Prostate gland (tissue), 2 donors: Measurements from ENCODE around the gene ECT2L. TPM values are rescaled to one million over a fixed set of nuclear protein-coding genes. Genes with fewer than 3 reads are reported as not detected.
"Not testable (repeated sequence)": the region's sequence is repeated elsewhere in the genome, so short reads cannot be mapped to it uniquely, and the experiment has no call there.

Experiments
- DNase-seq: peaks from one replicate; pipeline ENCODE4 v3.0.0-alpha.2; 2019; ENCODE audit warnings: low spot score
- H3K27ac ChIP-seq, 2 donors: fragments of 200-600 bp; sonication (generic); 2 replicates each; pipeline ENCODE4 v1.5.1; 2017 to 2019
- H3K27me3 ChIP-seq: fragments of 200-600 bp; sonication (generic); replicated peaks from 2 replicates; pipeline ENCODE4 v1.5.1; 2019; ENCODE audit not compliant: insufficient read depth
- H3K36me3 ChIP-seq, 2 donors: fragments of 200-600 bp; sonication (generic); 1 replicate in 1 of 2; 2 replicates in 1 of 2; pipeline versions ENCODE4 v1.5.1 to v1.8.1; 2017 to 2019
- H3K4me1 ChIP-seq: fragments of 200-600 bp; sonication (generic); replicated peaks from 2 replicates; pipeline ENCODE4 v1.5.1; 2019
- H3K4me3 ChIP-seq, 2 donors: fragments of 200-600 bp; sonication (generic); 2 replicates each; pipeline ENCODE4 v1.5.1; 2017 to 2019
- H3K9me3 ChIP-seq: fragments of 200-600 bp; sonication (generic); 2 replicates; pipeline ENCODE4 v1.5.1; 2017
- POLR2A ChIP-seq: fragments of 450-650 bp; IDR thresholded peaks from one replicate; pipeline ENCODE4 v1.6.1; 2016; ENCODE audit warnings: antibody characterized with exemption, mild to moderate bottlenecking
- POLR2AphosphoS5 ChIP-seq: sonication (generic); formaldehyde crosslinking; IDR thresholded peaks from one replicate; pipeline ENCODE4 v1.6.1; 2017; ENCODE audit warnings: antibody characterized with exemption
- WGBS: methylation state at CpG from one replicate; pipeline ENCODE4 v1.1.5; 2018; 5-methylcytosine and 5-hydroxymethylcytosine counted together
- intact Hi-C: fragments of 100-400 bp; cut with DNase I; formaldehyde crosslinking; loops from one replicate; pipeline ENCODE4 v1.14.2; 2022
- total RNA-seq, 2 donors: library from RNA; depleted of rRNA; stranded (reverse); fragments of >200 nt; gene quantifications; one replicate each; pipeline ENCODE4 v1.1.0, GENCODE V29; 2016
- TF ChIP-seq, protein P1 (sequence below), 4 experiments: fragments of 200-600 bp in 2 of 4; fragments of 450-650 bp in 2 of 4; sonication (generic) in 2 of 4; IDR thresholded peaks; 1 replicate in 3 of 4; 2 replicates in 1 of 4; pipeline ENCODE4 v1.5.1; 2016 to 2019; ENCODE audit warnings: antibody characterized with exemption in 4 of 4, mild to moderate bottlenecking in 2 of 4, moderate library complexity in 2 of 4

Gene ECT2L
- total RNA-seq, 2 donors from 2014 or later: 0.41 TPM; not detected in 1

DNA sequence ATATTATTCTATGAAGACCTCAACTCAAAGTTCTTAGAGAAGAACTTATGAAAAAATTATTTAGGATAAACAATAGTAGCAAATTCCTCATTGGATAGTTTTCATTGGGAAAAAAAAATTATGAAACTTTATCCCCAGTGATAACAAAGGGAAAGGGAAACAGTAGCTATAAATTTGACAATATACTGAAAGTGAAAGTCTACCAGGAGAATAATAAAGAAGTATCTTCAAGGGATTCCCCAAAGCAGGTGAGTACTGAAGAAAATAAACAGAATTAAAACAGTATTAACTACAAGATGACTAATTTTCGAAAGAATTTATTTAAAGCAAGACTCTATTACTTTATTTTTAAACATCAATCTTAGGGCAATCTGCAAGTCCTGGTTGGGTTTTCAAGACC, 135.8 kb downstream of the ECT2L start:
- Histone ChIP-seq H3K9me3 (no peaks in the 10 kb centered on the region), H3K4me1 (no peaks in the 10 kb centered on the region), H3K4me3 (no peak overlapping the region), H3K27me3 (no peaks in the 10 kb centered on the region), H3K27ac (no peak overlapping the region), H3K36me3 (no peaks in the 10 kb centered on the region)
- DNase-seq: no peak
- TF ChIP-seq, protein P1, sequence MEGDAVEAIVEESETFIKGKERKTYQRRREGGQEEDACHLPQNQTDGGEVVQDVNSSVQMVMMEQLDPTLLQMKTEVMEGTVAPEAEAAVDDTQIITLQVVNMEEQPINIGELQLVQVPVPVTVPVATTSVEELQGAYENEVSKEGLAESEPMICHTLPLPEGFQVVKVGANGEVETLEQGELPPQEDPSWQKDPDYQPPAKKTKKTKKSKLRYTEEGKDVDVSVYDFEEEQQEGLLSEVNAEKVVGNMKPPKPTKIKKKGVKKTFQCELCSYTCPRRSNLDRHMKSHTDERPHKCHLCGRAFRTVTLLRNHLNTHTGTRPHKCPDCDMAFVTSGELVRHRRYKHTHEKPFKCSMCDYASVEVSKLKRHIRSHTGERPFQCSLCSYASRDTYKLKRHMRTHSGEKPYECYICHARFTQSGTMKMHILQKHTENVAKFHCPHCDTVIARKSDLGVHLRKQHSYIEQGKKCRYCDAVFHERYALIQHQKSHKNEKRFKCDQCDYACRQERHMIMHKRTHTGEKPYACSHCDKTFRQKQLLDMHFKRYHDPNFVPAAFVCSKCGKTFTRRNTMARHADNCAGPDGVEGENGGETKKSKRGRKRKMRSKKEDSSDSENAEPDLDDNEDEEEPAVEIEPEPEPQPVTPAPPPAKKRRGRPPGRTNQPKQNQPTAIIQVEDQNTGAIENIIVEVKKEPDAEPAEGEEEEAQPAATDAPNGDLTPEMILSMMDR (IDR thresholded peaks at IDR 0.05): no peak
- no peak for TF ChIP-seq POLR2AphosphoS5
- TF ChIP-seq POLR2A: no peak
- 90% methylated on average over 1 of the region's 1 CpG for WGBS
- intact Hi-C loops: no loop called here

DNA sequence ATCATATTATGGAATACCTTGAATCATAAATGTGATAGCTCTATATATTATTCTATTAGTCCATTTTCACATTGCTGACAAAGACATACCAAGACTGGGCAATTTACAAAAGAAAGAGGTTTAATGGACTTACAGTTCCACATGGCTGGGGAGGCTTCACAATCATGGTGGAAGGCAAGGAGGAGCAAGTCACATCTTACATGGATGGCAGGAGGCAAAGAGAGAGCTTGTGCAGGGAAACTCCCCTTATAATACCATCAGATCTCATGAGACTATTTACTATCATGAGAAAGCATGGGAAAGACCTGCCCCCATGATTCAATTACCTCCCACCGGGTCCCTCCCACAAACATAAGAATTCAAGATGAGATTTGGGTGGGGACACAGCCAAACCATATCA, 141.0 kb downstream of the ECT2L start:
- H3K36me3 ChIP-seq, H3K27me3 ChIP-seq, H3K27ac ChIP-seq, DNase-seq, H3K9me3 ChIP-seq, H3K4me1 ChIP-seq, H3K4me3 ChIP-seq, intact Hi-C loops: not testable (repeated sequence)
- WGBS: 100% methylated on average over 1 of the region's 1 CpG

DNA sequence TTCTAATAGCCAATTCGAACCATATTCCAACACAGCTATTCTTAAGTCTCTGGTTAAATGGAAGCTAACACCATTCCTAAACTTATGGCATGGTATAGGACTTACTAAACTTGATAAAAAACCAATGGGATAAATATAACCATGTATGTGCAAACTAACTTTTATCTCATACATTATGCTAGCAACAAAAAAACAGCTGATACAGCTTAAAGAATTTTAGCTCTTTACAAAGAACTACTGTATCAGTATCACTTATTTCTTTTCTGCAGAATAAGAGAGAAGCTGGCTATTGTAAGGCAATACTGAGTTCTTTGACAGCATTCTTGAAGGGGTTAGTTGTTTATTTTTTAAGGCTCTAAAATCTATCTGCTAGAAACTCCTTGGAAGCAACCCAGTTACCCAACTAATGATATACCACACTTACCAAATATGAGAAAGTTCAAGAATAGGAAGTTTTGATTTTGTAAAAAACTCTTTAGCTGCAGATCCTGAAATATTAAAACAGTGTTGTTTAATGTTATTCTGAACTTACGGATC, 147.3 kb downstream of the ECT2L start:
- TF ChIP-seq, protein P1 (IDR thresholded peaks at IDR 0.05): no peak
- no peak for TF ChIP-seq POLR2A
- no peak for TF ChIP-seq POLR2AphosphoS5
- Histone ChIP-seq H3K4me3 (no peak overlapping the region), H3K4me1 (no peaks in the 10 kb centered on the region), H3K9me3 (no peaks in the 10 kb centered on the region), H3K27ac (no peak overlapping the region), H3K27me3 (no peaks in the 10 kb centered on the region), H3K36me3 (no peaks in the 10 kb centered on the region)
- intact Hi-C loops: no loop called here
- 97% methylated on average over 2 of the region's 2 CpGs for WGBS
- no peak for DNase-seq

DNA sequence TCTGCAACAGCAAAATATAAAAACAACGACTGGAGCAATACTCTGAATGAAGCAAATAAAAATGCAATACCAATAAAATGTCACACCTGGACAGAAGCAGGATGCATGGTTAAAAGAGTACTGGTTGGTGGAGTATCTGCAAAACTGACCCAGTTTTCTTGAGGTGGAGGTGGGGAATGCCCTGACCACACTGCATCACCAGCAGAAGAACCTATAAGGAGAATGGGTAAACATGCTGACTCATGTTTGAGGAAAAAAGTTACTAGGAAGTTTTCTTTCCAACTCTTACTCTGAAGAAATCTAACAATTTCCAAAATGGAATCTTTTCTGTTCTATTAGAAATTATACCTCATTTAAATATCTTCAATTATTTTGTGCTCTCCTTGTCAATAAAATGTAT, 148.5 kb downstream of the ECT2L start:
- Histone ChIP-seq H3K36me3 (no peaks in the 10 kb centered on the region), H3K9me3 (no peaks in the 10 kb centered on the region), H3K4me1 (no peaks in the 10 kb centered on the region), H3K27ac (no peak overlapping the region), H3K4me3 (no peak overlapping the region), H3K27me3 (no peaks in the 10 kb centered on the region)
- DNase-seq: no peak
- TF ChIP-seq, protein P1 (IDR thresholded peaks at IDR 0.05): no peak
- 62% methylated on average over 1 of the region's 1 CpG for WGBS
- intact Hi-C loops: no loop called here

DNA sequence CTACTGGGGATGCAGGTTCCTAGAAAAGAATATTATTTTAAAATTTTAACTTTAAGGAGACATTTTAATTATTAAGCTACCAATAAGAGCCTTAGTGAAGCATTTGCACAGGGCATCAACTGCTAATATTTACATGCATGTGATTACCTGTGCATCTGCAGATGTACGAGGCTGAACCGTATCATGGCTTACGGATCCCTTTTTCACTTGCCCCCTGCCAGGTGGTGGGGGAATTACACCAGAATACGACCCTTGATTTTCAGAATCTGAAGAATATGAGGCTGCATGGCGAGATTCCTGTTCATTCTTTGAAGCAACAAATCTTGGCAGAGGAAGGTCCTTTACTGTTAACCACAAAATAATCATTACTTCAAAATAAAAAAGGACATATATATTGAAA, 149.5 kb downstream of the ECT2L start:
- H3K9me3 ChIP-seq: no peaks in the 10 kb centered on the region
- H3K36me3 ChIP-seq: no peaks in the 10 kb centered on the region
- 90% methylated on average over 5 of the region's 5 CpGs for WGBS
- H3K27me3 ChIP-seq: no peaks in the 10 kb centered on the region
- H3K4me1 ChIP-seq: no peaks in the 10 kb centered on the region
- DNase-seq: no peak
- H3K4me3 ChIP-seq: no peak overlapping the region
- no peak overlapping the region for H3K27ac ChIP-seq
- no peak for TF ChIP-seq POLR2A
- no peak for TF ChIP-seq POLR2AphosphoS5
- TF ChIP-seq, protein P1 (IDR thresholded peaks at IDR 0.05): no peak
- intact Hi-C loops: no loop called here
